Type B pancreatic cell (in vitro differentiated cells): ENCODE data around the gene CYTH1. TPM values are rescaled to one million over a fixed set of nuclear protein-coding genes. Genes with fewer than 3 reads are reported as not detected.
"Not testable (repeated sequence)": the region's sequence is repeated elsewhere in the genome, so short reads cannot be mapped to it uniquely, and the experiment has no call there.

Source experiments
- DNase-seq: peaks from one replicate; pipeline ENCODE4 v3.0.0; 2021; ENCODE audit warnings: mixed read lengths; ENCODE audit not compliant: unreplicated experiment; ENCODE audit errors: extremely low spot score
- H3K27ac Mint-ChIP-seq: 2 replicates; pipeline ENCODE4 v1.8.0; 2021; ENCODE audit warnings: mild to moderate bottlenecking, mixed read lengths
- H3K27me3 Mint-ChIP-seq: 2 replicates; pipeline ENCODE4 v1.8.0; 2021; ENCODE audit warnings: mixed read lengths
- H3K36me3 Mint-ChIP-seq: 2 replicates; pipeline ENCODE4 v1.8.0; 2021; ENCODE audit warnings: mixed read lengths
- H3K4me1 Mint-ChIP-seq: one replicate; pipeline ENCODE4 v1.8.0; 2021; ENCODE audit warnings: mixed read lengths; ENCODE audit not compliant: unreplicated experiment
- H3K4me3 Mint-ChIP-seq: 2 replicates; pipeline ENCODE4 v1.8.0; 2021; ENCODE audit warnings: mild to moderate bottlenecking, mixed read lengths
- H3K9me3 Mint-ChIP-seq: 2 replicates; pipeline ENCODE4 v1.8.0; 2021; ENCODE audit warnings: mixed read lengths
- total RNA-seq: library from RNA; stranded (reverse); gene quantifications from 2 replicates; pipeline ENCODE4 v1.2.1, GENCODE V29; 2021; ENCODE audit warnings: low replicate concordance
- TF ChIP-seq, protein P1 (sequence below): fragments of 200-600 bp; sonication (generic); conservative IDR thresholded peaks from 2 replicates; pipeline ENCODE4 v1.5.0; 2021; ENCODE audit warnings: antibody characterized with exemption, mild to moderate bottlenecking

Gene CYTH1
- total RNA-seq, 1 donor from 2014 or later: 30.3 TPM

DNA sequence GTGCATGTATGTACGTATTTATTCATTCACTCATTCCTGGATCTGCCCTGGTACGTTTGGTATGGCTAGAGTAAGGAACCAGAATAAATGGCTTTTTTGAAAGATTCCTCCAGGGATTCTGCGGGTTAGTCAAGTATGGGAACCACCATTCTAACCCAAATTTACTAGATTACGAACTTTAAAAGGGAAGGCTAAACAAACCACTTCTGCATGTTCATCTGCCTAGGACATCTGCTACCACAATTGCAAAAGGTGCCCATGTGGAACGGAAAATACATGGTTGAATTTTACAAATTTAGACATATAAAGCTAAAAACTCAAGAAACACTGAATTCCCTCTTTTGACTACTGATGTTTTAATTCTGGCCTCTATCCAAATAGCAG is 22.1 kb downstream of the CYTH1 start:
- Mint-ChIP-seq H3K4me1 (peaks cover 32% of the 10 kb centered on the region), H3K27me3 (no peaks in the 10 kb centered on the region), H3K27ac (no peak overlapping the region), H3K4me3 (no peak overlapping the region), H3K36me3 (peaks cover 4% of the 10 kb centered on the region), H3K9me3 (peaks cover 6% of the 10 kb centered on the region)
- DNase-seq: no peak
- TF ChIP-seq, protein P1, sequence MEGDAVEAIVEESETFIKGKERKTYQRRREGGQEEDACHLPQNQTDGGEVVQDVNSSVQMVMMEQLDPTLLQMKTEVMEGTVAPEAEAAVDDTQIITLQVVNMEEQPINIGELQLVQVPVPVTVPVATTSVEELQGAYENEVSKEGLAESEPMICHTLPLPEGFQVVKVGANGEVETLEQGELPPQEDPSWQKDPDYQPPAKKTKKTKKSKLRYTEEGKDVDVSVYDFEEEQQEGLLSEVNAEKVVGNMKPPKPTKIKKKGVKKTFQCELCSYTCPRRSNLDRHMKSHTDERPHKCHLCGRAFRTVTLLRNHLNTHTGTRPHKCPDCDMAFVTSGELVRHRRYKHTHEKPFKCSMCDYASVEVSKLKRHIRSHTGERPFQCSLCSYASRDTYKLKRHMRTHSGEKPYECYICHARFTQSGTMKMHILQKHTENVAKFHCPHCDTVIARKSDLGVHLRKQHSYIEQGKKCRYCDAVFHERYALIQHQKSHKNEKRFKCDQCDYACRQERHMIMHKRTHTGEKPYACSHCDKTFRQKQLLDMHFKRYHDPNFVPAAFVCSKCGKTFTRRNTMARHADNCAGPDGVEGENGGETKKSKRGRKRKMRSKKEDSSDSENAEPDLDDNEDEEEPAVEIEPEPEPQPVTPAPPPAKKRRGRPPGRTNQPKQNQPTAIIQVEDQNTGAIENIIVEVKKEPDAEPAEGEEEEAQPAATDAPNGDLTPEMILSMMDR: no peak

DNA sequence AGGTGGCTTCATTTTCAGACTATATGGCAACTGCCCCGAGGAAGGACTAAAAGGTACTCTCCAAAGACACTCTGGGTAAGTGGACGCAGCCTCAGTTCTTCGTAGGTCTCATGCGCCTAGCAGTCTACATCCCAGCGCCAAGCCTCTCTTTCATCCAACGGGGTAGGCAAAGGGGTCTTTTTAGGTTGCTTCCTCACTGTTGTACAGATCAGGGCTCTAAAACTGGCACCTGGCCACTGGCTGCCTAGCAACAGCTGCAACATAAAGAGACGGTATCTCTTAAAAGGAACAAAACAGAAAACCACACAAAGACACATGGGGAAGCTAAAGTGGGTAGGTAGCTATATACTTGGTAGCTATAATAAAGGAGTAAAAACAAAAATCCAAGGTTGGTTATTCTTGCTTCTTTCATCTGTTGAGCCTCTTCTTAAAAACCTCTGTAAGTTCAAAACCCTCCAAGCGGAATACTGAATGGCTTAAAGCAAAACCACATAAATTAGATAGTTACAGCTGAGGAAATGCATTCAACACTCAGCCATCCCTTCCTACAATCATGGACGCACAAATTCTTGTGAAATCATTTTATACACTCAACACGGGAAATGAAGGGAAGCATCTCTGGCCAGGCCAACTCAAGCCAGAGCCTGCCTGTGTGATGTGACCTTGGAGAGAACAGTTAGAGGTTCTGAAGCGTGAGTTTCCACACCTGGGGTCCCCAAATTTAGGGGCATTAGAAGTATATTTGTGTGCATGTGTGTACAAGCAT is 22.7 kb downstream of the CYTH1 start:
- Mint-ChIP-seq H3K27me3 (no peaks in the 10 kb centered on the region), H3K4me3 (no peak overlapping the region), H3K36me3 (peaks cover 4% of the 10 kb centered on the region), H3K4me1 (peaks cover 27% of the 10 kb centered on the region), H3K27ac (no peak overlapping the region), H3K9me3 (peaks cover 6% of the 10 kb centered on the region)
- no peak for DNase-seq
- TF ChIP-seq, protein P1: no peak

DNA sequence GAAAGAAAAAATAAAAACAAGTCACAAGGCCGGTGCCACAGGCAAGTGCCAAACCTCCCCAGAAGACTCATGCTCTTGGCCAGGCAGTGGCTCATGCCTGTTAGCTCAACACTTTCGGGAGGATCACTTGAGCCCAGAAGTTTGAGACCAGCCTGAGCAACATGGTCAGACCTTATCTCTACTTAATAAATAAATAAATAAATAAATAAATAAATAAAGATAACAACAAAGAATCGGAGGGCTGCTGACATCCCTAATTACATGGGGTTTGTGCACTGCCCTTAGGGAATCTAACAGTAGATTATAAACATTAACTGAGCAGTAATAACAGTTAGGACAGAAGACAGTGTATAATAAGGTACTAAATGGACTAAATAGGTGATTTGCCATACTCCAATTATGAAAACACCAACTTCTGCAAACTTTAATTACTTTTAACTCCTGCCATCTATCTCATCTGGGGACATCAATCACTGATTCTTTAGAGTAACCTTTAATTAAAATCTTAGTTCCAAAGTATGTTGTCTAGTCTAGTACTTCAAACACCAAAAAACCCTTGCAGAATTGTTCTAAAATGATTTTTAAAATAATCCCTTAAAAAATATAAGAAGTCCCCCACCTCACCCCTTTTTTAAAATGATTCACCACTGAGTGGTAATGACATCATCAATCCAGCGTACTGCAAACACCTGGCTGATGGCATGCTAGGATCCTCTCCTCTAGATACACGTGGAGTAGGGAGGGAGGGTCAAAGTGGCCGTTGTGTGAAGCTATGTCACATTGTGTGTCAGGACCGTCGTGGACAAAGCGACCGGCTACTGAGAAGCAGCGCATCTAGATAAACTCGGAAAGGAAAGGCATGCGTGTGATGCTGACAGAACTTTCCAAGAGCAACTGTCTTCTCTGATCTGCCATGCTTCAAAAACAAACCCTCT is 28.5 kb downstream of the CYTH1 start:
- no peak overlapping the region for H3K27ac Mint-ChIP-seq
- H3K9me3 Mint-ChIP-seq: no peaks in the 10 kb centered on the region
- no peaks in the 10 kb centered on the region for H3K36me3 Mint-ChIP-seq
- peaks cover 19% of the 10 kb centered on the region for H3K4me1 Mint-ChIP-seq
- H3K27me3 Mint-ChIP-seq: no peaks in the 10 kb centered on the region
- TF ChIP-seq, protein P1: no peak
- no peak for DNase-seq
- H3K4me3 Mint-ChIP-seq: no peak overlapping the region

DNA sequence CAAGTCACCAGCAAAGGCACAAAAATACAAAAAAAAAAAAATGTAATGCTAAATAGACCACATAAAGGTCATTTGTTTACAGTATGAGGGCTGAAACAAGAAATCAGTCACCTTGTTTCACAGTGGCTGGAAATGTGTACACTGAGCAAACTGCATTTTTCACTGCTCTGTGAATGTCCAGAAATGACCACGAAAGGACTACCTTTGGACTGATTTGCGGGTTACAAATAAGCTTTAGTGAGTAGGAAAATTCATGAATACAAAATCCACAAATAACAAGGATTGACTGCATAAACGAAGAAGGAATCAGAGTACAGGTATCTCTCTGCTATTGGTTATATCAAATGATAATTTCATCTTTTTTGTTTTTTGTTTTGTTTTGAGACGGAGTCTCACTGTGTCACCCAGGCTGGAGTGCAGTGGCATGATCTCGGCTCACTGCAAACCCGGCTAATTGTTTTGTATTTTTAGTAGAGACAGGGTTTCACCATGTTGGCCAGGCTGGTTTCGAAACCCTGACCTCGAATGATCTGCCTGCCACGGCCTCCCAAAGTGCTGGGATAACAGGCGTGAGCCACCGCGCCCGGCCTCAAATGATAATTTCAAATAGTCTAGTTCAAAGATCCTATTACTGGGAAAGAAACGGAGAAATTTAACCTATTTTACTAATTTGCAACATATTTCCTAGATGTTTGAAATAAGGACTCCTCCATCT is 30.5 kb downstream of the CYTH1 start:
- no peaks in the 10 kb centered on the region for H3K27me3 Mint-ChIP-seq
- no peaks in the 10 kb centered on the region for H3K36me3 Mint-ChIP-seq
- H3K4me3 Mint-ChIP-seq: no peak overlapping the region
- TF ChIP-seq, protein P1: no peak
- DNase-seq: no peak
- peak overlapping the region; percentile 68 for H3K27ac Mint-ChIP-seq
- peaks cover 31% of the 10 kb centered on the region for H3K4me1 Mint-ChIP-seq
- no peaks in the 10 kb centered on the region for H3K9me3 Mint-ChIP-seq

DNA sequence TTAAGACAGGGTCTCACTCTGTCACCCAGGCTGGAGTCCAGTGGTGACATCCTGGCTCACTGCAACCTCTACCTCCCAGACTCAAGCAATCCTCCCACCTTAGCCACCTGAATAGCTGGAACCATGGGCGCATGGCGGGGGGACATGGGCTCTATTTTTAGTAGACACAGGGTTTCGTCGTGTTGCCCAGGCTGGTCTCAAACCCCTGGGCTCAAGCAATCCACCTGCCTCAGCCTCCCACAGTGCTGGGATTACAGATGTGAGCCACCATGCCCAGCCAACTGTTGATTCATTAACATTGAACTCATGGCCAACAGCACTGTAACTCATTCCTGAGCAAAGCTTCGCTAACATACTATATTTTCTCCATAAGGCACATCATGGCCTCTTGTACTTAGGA is 31.1 kb downstream of the CYTH1 start:
- not testable (repeated sequence) for H3K36me3 Mint-ChIP-seq, DNase-seq, H3K4me3 Mint-ChIP-seq, H3K27ac Mint-ChIP-seq, H3K27me3 Mint-ChIP-seq, H3K9me3 Mint-ChIP-seq
- peaks cover 35% of the 10 kb centered on the region for H3K4me1 Mint-ChIP-seq
